Measurements from ENCODE around the gene ANKRD35.

DNA sequence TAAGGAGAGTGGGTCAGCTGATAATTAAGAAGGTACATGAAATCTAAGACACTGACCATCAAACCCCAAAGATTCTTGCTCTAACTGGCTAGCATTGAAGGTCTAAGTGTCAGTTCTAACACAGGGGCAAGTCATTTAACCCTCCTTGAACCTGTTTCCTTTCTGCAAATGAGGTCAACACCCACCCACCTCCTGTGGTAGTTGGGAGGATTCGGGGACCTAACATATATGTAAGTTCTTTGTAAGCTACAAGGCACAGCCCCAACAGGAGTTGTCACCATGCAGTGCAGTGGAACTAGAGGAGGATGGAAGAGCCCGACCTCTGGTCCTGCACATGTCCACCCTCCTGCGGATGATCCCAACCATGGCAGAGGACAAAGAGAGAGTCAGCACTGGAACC lies 37.8 kb downstream of the ANKRD35 start:
- TF ChIP-seq, protein P1, sequence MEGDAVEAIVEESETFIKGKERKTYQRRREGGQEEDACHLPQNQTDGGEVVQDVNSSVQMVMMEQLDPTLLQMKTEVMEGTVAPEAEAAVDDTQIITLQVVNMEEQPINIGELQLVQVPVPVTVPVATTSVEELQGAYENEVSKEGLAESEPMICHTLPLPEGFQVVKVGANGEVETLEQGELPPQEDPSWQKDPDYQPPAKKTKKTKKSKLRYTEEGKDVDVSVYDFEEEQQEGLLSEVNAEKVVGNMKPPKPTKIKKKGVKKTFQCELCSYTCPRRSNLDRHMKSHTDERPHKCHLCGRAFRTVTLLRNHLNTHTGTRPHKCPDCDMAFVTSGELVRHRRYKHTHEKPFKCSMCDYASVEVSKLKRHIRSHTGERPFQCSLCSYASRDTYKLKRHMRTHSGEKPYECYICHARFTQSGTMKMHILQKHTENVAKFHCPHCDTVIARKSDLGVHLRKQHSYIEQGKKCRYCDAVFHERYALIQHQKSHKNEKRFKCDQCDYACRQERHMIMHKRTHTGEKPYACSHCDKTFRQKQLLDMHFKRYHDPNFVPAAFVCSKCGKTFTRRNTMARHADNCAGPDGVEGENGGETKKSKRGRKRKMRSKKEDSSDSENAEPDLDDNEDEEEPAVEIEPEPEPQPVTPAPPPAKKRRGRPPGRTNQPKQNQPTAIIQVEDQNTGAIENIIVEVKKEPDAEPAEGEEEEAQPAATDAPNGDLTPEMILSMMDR (IDR thresholded peaks at IDR 0.05), result no peak
- TF ChIP-seq POLR2A (IDR thresholded peaks at IDR 0.05), result no peak
